GM19351 (cell line): ENCODE results near the gene RNF32.
"Not testable (repeated sequence)": the region's sequence is repeated elsewhere in the genome, so short reads cannot be mapped to it uniquely, and the experiment has no call there.

ENCODE experiments used
- ATAC-seq: cut with Tn5 transposase; IDR thresholded peaks from one replicate; pipeline ENCODE4 v1.9.1; 2021; ENCODE audit warnings: mild to moderate bottlenecking, moderate library complexity; ENCODE audit not compliant: unreplicated experiment

The RNF32 gene

GRCh38 chr7:156669035-156669828 lies 28.7 kb downstream of the RNF32 start:
- no peak for ATAC-seq

- ATAC-seq = no peak
Measured at GRCh38 chr7:156673454-156673853, 32.9 kb downstream of the RNF32 start.

- no peak for ATAC-seq
Measured at GRCh38 chr7:156673902-156674301, 33.3 kb downstream of the RNF32 start.

DNA sequence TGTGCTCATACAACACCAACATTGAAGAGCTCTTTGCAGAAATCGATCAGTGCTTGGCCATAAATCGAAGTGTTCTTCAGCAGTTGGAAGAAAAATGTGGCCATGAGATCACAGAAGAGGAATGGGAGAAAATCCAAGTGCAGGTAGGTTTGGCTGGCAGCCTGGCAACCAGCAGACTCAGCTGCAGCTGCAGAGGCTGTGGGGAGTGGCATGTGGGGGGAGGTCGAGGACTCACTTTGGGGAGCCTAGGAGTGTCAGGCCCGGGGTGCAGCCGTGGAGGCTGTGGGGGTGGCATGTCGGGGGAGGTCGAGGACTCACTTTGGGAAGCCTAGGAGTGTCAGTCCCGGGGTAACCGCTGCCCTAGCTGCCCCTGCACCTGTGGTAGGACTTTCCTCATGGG lies 35.1 kb downstream of the RNF32 start:
- no peak for ATAC-seq

GRCh38 chr7:156676263-156676662 lies 35.7 kb downstream of the RNF32 start:
- no peak for ATAC-seq

- ATAC-seq = no peak
Measured at GRCh38 chr7:156677374-156678054, 36.9 kb downstream of the RNF32 start.

DNA sequence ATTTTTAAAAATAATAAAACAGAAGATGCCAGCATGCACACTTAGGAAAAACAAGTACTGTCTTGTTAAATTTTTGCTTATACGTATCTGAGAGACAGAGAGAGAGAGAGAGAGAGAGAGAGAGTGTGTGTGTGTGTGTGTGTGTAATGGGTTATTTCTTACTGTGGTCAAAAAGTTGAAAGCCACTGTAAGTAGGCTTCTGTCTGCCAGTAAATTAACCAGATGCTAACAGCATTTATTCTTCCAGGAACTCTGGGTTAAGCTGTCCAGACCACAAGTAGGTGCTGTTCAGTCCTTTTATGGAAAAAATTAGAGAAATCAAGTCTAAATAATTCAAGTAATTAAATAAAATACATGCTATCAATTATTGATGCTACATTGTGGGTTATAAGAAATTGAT lies 39.7 kb downstream of the RNF32 start:
- no peak for ATAC-seq

- no peak for ATAC-seq
Measured at GRCh38 chr7:156682928-156683327, 42.4 kb downstream of the RNF32 start.

GRCh38 chr7:156684251-156684650 lies 43.7 kb downstream of the RNF32 start:
- ATAC-seq = no peak

- ATAC-seq = no peak
Measured at GRCh38 chr7:156684661-156685060, 44.1 kb downstream of the RNF32 start.

GRCh38 chr7:156691764-156692163 lies 51.2 kb downstream of the RNF32 start:
- ATAC-seq = no peak

GRCh38 chr7:156692849-156693248 lies 52.3 kb downstream of the RNF32 start:
- ATAC-seq = no peak

- ATAC-seq = no peak
Measured at GRCh38 chr7:156693627-156694026, 53.1 kb downstream of the RNF32 start.

GRCh38 chr7:156697283-156697682 lies 56.7 kb downstream of the RNF32 start:
- not testable (repeated sequence) for ATAC-seq

DNA sequence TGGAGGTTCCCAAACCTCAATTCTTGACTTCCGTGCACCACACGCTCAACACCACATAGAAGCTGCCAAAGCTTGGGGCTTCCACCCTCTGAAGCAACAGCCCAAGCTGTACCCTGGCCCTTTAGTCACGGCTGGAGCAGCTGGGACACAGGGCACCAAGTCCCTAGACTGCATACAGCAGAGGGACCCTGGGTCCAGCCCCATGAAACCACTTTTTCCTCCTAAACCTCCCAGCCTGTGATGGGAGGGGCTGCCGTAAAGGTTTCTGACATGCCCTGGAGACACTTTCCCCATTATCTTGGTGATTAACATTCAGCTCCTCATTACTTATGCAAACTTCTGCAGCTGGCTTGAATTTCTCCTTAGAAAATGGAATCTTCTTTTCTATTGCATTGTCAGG lies 57.9 kb downstream of the RNF32 start:
- ATAC-seq = not testable (repeated sequence)

DNA sequence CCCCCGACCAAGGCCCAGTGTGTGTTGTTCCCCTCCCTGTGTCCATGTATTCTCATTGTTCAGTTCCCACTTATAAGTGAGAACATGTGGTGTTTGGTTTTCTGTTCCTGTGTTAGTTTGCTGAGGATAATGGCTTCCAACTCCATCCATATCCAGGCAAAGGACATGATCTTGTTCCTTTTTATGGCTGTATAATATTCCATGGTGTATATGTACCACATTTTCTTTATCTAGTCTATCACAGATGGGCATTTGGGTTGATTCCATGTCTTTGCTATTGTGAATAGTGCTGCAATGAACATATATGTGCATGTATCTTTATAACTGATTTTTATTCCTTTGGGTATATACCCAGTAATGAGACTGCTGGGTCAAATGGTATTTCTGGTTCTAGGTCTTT lies 61.2 kb downstream of the RNF32 start:
- ATAC-seq = not testable (repeated sequence)

DNA sequence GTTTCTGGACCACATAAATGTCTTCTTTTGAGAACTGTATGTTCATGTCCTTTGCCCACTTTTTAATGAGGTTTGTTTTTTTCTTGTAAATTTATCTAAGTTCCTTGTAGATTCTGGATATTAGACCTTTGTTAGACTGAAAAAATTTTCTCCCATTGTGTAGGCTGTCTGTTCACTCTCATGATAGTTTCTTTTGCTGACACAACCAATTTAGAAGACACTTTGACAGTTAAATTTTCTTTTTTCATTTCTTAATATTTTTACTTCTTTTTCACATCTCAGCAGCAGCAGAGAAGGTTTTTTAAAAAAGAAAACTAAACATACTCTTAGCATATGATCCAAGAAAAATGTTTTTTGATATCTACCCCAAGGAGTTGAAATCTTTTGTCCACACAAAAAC lies 61.8 kb downstream of the RNF32 start:
- ATAC-seq = no peak

DNA sequence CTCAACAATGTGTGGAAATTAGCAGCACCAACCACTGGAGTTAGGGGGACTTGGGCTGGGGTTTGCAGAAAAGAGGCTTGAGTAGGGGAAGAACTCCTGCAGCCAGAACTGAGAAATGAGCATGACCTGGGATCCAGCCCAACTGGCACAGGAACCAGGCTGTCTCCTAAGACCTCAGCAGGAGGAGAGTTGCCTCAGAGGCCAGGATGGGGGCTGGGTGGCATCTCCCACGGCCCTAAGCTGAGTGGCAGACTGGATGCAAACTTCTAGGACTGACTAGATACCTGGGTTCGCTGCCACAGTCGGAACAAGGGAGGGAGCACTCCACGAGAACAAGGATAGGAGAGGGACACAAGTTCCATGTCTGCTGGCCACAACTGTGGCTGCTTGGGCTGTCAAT lies 62.6 kb downstream of the RNF32 start:
- no peak for ATAC-seq

- no peak for ATAC-seq
Measured at GRCh38 chr7:156703773-156704482, 63.4 kb downstream of the RNF32 start.

- no peak for ATAC-seq
Measured at GRCh38 chr7:156722043-156722826, 81.7 kb downstream of the RNF32 start.

GRCh38 chr7:156725073-156725472 lies 84.5 kb downstream of the RNF32 start:
- no peak for ATAC-seq
